HG02870 (cell line): Measurements from ENCODE around the gene STRIP1.

ENCODE experiments used
- ATAC-seq: cut with Tn5 transposase; IDR thresholded peaks from one replicate; pipeline ENCODE4 v1.9.1; 2021; ENCODE audit warnings: mild to moderate bottlenecking, moderate library complexity; ENCODE audit not compliant: unreplicated experiment

The STRIP1 gene

DNA sequence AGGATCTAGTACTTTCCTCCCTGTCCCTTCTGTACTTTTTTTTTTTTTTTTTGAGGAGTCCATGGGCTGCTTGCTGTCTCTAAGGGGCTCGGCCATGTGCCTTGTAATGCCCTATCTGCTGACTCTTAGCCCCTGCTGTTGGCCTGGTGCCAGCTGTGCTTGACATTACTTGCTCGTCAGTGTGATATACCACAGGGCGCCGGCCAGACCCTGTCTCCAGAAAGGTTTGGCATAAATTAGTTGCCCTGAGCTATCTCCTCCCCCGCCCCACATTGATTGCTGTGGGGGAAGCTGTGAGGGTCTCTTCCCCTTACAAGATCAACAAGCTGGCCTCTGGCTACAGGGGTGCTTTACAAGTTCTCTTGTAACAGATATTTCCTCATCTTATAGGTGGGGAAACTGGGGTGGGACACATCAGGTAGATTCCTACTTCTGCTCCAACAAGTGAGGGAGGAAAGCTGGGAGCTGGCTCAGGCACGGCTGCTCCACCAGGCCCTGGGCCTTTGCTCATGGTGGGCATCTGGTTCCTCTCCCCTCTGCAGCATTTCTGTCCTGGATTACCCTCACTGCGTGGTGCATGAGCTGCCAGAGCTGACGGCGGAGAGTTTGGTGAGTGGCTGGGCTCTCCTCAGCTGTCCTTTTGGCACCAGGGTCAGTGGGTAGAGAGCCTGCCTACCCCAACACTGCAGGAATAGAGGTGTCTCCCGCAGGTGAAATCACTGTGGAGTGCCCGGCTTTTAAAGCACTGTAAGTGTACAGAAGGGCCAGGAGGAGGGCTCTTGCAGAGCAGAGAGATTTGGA lies 15.6 kb downstream of the STRIP1 start:
- no peak for ATAC-seq

DNA sequence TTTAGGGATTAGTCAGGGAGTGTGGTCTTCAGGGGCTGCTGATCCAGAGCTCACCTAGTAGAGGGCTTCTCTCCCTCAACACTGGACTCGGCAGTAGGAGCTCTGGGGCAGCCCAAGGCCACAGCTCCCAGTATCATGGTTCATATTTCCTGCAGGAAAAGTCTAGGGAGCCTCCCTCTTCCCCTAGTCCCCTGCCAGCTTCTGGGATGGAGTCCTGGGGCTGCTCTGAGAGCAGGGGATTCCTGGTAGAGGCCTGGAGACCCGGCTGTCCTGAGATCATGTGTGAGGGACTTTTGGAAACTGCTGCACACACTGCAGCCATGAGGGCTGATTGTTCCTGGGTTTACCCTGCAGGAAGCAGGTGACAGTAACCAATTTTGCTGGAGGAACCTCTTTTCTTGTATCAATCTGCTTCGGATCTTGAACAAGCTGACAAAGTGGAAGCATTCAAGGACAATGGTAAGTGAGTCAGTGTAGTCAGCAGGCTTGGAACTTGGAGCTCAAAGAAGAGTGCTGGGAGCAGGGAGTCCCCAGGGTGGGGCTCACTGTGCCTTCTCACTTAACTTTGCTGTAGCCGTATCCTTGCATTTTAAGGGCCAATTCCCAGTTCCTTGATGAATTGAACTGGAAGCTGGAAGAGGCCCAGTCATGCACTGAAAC lies 16.3 kb downstream of the STRIP1 start:
- ATAC-seq: no peak

DNA sequence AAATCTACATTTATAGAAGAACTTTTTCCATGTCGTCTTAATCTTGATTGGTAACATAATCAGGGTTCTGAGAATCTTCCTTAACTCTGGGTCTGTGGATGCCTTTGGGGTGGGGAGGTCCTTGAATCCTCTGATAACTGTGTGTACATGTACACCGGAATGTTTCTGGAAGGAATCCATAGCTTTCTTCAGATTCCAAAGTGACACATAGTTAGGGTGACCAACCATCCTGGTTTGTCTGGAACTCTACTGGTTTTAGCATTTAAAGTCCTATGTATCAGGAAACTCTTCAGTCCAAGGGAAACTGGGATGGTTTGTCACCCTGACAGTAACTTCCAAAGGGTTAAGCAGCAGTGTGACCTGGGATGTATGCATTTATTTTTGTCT lies 16.8 kb downstream of the STRIP1 start:
- no peak for ATAC-seq

DNA sequence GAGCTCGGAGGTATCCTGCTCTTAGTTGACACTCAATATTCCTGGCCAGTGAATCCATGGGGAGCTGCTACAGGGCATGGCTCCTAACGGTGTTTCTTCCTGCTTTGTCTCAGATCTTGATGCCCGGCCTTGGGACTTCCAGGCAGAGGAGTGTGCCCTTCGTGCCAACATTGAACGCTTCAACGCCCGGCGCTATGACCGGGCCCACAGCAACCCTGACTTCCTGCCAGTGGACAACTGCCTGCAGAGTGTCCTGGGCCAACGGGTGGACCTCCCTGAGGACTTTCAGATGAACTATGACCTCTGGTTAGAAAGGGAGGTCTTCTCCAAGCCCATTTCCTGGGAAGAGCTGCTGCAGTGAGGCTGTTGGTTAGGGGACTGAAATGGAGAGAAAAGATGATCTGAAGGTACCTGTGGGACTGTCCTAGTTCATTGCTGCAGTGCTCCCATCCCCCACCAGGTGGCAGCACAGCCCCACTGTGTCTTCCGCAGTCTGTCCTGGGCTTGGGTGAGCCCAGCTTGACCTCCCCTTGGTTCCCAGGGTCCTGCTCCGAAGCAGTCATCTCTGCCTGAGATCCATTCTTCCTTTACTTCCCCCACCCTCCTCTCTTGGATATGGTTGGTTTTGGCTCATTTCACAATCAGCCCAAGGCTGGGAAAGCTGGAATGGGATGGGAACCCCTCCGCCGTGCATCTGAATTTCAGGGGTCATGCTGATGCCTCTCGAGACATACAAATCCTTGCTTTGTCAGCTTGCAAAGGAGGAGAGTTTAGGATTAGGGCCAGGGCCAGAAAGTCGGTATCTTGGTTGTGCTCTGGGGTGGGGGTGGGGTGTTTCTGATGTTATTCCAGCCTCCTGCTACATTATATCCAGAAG lies 19.4 kb downstream of the STRIP1 start:
- no peak for ATAC-seq

DNA sequence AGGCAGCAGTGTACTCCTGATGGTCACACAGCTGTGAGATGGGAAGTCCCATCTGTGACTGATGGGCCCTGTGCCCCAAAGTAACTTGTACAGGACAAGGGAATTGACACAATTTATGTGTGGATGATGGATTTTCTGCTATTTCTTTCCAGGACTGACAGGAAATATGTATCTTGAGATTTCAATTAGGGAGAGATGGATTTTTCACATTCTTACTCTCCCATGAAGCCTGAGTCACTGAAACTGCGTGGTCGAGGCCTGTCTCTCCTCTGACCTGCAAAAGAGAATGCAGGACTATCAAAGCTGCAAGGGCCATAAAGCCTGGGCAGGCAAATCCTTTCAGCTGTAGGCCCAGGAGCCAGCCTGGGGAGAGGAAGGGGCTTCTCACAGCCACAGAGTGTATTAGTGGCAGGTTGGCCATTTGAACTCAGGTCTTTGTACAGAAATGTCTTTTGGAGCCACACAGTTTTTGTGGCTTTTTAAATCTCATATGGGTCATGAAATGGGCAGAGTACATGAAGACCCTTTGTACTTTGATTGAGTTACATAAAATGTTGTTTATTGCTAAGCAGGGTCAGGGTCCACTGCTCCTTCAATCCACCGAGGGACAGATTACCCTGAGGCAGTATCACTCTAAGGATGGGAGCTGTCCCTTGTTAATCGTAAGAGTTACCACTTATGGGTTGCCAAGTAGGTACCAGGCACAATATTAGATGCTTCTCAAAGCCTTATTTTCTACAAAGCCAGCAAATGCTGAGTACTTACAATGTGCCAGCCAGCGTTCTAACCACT lies 21.3 kb downstream of the STRIP1 start:
- no peak for ATAC-seq

DNA sequence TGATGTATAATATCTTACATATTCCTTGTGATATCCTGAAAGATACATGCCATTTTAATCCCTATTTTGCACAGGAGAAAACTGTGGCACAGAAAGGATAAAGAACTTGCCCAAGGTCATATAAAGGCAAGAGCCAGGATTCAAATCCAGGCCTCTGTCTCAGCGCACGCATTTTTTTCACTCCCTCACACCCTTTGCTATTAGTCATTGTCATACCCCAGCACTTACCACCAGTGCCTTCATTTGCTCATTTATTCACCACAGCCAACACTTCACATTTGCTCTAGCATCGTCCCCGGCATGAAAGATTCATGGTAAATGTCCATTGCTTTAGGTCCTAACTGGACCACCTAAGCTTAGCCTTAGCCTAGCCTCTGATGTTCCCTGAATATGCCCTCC lies 21.9 kb downstream of the STRIP1 start:
- ATAC-seq: no peak

DNA sequence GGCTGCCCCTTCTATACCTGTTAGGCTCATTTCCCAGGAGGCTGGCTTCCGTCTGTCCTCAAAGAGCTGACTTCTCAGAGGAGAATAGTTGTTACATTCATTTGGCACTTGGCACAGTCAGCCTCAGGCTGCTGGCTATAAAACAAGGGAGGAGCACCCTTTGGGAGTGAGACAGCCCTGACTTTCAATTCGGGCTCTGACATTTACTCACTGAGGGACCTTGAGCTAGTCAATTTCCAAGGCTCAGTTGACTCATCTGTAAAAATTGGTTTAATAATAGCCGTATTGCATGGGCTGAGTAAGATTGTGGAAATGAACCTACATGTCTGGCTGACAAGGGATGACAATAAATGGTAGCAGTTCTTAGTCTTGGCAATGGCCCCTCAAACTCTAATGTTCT lies 22.4 kb downstream of the STRIP1 start:
- no peak for ATAC-seq

DNA sequence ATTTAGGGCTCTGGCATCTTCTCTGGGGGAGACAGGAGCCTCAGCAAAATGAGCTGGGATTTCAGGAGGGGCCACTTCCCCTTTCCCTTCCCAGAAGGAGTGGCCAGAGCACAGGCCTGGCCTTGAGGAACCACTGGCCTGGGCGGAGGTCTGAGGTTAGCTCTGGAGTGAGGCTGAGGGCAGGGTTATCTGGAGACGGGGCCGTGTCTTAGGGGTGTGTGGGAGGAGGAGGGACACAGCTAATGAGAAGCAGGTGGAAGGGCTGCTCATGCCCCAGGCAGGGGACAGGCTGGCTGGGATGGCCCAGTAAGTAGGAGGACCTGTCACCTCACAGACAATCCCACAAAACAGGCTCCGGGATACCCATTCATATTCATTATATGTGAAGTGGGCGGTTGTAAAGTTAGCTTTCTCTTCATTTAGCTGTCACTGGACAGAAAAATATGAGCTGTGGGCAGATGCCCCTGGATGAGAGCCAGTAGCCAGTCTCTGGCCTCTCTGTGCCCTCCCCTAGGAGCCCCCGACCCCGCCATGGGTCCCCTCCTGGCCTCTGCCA lies 23.6 kb downstream of the STRIP1 start:
- ATAC-seq: no peak

DNA sequence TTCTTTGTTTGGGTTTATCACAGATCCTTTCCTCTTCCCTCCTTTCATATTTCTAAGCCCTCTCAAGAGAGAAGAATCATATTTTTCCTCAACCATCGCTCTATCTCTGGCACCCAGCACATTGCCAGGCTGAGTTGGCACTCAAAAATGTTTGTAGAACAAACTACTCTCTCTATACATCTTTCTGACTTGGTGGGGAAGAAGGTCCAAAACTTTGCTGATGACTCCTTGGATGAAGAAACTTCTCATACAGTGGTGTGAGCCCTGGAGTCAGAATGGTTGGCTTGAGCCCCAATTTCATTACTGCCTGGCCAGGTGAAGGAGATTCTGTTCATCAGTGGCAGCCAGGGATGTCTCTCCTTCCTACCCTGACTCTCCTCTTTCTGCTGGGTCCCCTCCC lies 24.2 kb downstream of the STRIP1 start:
- no peak for ATAC-seq

DNA sequence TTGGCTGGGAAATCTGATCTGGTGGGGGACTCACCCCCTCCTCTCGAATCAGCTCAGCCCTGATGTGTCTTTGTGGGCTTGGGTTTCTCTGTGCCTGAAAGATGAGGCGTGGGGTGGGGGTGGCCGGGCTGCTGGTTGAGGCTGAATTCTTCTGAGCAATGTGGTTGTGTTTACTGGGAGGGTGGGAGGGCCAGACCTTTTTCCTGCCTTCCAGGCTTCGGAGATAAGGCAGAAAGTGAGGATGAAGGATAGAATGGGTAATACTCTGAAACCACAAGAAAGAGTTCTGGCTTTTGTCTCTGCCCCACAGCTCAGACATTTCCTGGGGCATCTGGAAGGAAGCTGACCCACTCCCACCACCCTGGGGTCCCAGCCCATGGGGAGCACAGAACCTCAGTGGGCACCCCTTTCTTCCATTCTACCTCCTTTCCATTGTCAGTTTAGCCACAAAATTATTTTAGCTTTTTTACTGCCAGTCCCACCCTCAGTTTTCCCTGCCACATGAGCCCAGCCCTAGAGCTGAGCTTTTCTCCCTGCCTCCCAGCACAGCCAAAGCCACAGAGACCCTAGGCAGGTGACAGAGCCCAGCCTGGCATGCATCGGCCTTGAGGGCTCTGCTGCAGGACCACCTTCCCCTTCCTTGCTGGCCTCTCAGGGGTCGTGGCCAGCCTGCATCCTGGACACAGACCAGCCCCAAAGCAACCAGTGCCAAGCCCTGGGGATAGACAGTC lies 24.9 kb downstream of the STRIP1 start:
- ATAC-seq: no peak

DNA sequence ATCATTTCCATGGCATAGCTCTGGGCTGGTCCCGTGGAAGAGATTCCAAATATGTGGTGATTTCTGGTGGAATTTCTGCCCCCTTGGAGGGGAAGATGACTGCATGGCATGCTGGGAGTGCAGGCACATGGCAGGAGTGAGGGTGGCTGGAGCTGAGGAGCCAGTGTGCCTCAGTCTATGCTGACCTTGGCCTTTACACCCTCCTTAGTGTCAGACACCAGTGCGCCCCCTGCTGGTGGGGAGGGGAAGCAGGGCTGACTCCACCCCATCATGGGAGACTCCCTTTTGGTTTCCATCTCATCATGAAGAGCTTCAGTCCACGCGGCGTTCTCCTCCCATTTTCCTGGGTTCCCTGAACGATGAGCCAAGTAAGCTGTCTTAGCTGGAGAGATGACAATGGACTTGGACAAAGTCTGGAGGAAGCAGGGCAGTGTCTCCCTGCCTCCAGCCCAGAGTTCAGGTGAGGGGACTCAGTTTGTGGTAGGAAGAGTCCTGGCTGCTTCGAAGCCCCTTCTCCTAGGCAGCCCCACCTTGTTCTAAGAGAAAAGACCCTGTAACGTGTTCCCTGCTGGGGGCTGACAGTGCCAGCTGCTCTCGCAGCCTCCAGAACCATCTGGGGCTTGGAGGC lies 25.7 kb downstream of the STRIP1 start:
- peak; percentile 63 for ATAC-seq

DNA sequence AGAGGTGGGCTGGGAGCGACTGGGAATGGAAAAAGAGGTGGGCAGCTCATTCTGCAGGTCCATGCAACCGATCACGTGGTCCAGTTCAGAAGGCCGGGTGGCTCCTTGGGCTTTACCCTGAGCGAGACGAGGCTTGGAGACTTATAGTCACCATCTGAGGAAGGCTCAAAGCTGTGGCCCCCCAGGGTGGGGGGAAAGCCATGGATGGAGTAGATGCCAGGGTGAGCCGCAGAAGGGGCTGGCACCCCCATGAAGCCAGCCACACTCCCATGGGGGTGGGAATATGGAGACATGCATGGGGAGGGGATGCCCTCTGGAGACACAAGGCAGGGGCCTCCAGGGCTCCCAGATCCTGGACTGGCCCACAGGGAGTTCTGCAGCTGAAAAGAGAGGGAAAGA lies 26.2 kb downstream of the STRIP1 start:
- no peak for ATAC-seq

DNA sequence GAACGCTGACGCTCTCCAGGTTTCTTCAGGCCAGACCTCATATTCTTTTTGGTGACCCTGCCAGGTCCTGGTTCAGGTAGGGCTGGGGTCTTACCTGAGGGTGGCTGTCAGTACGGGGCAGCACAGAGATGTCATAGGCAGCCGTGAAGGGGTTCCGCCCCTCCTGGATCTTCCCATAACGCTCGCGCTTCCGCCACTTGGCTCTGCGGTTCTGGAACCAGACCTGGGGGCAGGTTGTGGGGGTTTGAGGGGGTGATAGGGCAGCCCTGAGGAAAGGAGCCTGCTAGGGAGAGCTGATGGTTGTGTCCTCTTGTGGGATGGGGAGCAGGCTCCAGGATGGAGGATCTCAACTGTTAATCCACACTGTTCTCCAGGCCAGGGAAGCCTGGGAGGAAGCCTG lies 26.9 kb downstream of the STRIP1 start:
- no peak for ATAC-seq

DNA sequence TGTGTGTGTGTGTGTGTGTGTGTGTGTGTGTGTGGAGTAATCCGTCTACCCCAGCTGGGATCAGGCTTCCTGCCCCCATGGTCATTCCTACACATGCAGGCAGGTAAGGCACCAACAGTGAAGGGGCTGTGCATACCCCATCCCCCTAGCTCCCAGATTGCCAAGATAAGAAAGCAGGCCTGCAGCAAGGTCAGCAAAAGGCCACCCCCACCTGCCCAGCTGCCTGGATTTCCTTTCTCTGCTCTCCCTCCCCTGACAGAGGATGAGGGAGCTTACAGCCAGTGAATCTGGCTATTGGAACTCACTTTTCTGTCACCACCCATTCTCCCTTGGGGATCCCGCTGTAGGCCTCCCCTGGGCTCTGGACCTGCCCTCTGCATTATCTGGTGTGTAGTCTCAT lies 28.2 kb downstream of the STRIP1 start:
- ATAC-seq: no peak

DNA sequence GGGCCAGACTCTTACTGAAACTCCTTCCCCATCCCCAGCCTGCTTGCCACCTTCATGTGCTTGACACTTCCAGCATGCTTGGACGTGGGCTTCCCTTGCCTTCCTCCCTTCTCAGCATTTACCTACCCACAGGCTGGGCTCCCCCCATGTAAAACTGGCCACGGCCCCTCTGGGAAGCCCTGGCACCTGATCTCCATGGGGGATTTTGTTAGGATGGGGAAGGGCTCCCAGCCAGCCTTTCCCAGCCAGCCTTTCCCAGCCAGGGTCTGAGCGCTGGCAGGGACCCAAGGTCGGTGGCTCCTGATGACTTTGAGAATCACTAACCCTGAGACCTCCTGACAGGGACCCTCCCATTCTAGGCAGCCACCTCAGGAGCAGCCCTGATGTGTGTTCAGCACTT lies 29.4 kb downstream of the STRIP1 start:
- no peak for ATAC-seq

DNA sequence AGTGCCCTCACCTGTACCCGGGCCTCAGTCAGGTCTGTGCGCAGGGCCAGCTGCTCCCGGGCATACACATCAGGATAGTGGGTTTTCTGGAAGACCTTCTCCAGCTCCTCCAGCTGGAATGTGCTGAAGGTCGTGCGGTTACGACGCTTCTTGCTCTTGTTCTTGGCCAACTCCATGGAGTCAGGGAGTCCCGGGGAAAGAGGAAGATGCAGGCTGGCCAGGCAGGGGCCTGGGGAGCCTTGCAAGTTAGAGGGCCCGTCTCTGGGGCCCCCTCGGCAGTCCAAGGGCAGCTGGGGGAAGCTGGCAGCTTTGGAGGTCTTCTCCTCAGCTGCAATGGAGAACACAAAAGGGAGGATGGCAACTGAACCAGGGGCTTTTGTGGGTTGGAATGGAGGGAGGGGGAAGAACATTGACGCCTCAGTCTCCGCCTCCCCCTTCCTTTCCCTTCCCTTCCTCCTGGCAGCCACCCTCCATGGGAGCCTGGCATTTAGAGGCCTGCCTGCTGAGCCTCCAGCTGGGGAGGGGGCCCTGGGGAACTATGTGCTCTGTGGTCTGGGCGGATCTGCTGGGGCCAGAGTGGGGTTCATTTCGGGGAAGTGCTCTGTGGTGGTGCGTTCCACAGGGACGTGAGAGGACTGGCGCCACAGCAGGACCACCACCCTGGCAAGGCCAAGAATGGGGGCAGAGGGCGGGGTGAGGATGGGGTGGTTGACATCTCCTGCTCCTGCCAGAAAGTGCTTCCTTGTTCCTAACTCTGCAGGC lies 30.3 kb downstream of the STRIP1 start:
- ATAC-seq: no peak

DNA sequence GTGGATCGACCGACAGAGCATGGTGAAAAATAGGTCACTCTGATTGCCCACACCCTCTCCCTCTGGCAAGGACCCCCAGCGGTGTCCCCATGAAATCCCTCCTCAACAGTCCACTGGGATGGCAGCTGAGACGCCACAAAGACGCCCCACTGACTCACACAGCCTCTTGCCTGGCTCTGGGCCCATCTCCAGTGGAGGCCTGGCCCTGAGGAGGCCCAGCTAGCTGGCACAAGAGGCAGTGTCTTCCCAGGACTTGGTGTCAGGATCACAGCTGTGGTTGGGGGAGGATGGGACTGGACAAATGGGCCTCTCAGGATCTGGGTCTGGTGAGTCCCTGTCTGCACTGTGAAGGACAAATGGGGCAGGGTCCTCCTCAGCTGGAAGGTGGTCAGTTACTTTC lies 31.4 kb downstream of the STRIP1 start:
- ATAC-seq: no peak

DNA sequence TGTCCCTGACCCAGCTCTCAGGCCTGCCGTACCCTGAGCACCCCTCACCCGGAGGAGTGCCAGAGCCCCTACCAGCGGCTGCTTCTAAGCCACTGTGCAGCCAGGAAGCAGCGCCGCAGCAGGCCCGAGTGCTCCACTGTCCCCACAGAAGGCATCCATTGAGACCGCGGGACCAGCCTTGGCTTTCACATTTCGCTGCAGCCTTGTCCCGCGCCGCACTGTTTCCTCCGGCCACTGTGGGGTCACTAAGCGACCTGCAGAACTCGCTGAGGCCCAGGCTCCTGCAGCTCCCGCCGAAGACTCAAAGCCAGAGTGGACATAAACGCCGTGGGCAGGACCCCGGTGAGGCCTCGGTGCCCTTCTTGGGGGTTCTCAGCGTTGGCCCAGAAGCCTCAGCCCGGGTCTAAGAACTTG lies 33.1 kb downstream of the STRIP1 start:
- no peak for ATAC-seq
